Caco-2 (cell line): Measurements from ENCODE around the gene RPRD1A. TPM values are rescaled to one million over a fixed set of nuclear protein-coding genes. Genes with fewer than 3 reads are reported as not detected.
"Not testable (repeated sequence)": the region's sequence is repeated elsewhere in the genome, so short reads cannot be mapped to it uniquely, and the experiment has no call there.

Experiments used
- BruUV-seq: library from RNA; stranded (reverse); fragments of 400-500 nt; replicated peaks from 2 replicates; lab custom pipeline; 2021; lab: Mats Ljungman, UMichigan
- CTCF ChIA-PET: fragments of 300-600 bp; sonication (Branson Sonifier 250); formaldehyde crosslinking; loops from one replicate; lab custom pipeline; 2022; ENCODE audit warnings: antibody characterized with exemption; lab: Charles Lee
- POLR2A ChIA-PET: fragments of 300-600 bp; sonication (Branson Sonifier 250); formaldehyde crosslinking; loops from one replicate; lab custom pipeline; 2022; ENCODE audit warnings: antibody characterized with exemption; lab: Charles Lee
- DNase-seq, 2 experiments: peaks; one replicate each; pipeline versions ENCODE4 v3.0.0 to v3.0.0-alpha.2; 2020 to 2022
- H3K27me3 ChIP-seq: replicated peaks from 2 replicates; pipeline ENCODE4 v1.6.0; 2011; ENCODE audit warnings: low read length; ENCODE audit not compliant: control insufficient read depth, insufficient read depth
- H3K36me3 ChIP-seq: 2 replicates; pipeline ENCODE4 v1.5.1; 2011; ENCODE audit warnings: low read length; ENCODE audit not compliant: control insufficient read depth, insufficient read depth
- H3K4me1 ChIP-seq: fragments of 250-450 bp; sonication (Bioruptor Pico); 2 replicates; pipeline ENCODE4 v1.5.1; 2020; ENCODE audit warnings: mild to moderate bottlenecking
- H3K4me3 ChIP-seq: 2 replicates; pipeline ENCODE4 v1.5.1; 2011; ENCODE audit warnings: low read depth, mild to moderate bottlenecking, control low read depth, low read length
- H3K9me3 ChIP-seq: fragments of 250-450 bp; sonication (Bioruptor Pico); 2 replicates; pipeline ENCODE4 v1.5.1; 2020; ENCODE audit warnings: mild to moderate bottlenecking, moderate library complexity
- H3K27ac Mint-ChIP-seq: one replicate; pipeline ENCODE4 v1.8.0; 2022; ENCODE audit warnings: mixed read lengths; ENCODE audit not compliant: unreplicated experiment
- H3K27me3 Mint-ChIP-seq: one replicate; pipeline ENCODE4 v1.8.0; 2022; ENCODE audit warnings: mixed read lengths; ENCODE audit not compliant: insufficient read depth, unreplicated experiment
- H3K36me3 Mint-ChIP-seq: one replicate; pipeline ENCODE4 v1.8.0; 2022; ENCODE audit warnings: mild to moderate bottlenecking, mixed read lengths; ENCODE audit not compliant: insufficient read depth, unreplicated experiment
- H3K4me1 Mint-ChIP-seq: one replicate; pipeline ENCODE4 v1.8.0; 2022; ENCODE audit warnings: low read depth, mixed read lengths; ENCODE audit not compliant: unreplicated experiment
- H3K4me3 Mint-ChIP-seq: one replicate; pipeline ENCODE4 v1.8.0; 2022; ENCODE audit warnings: mild to moderate bottlenecking, moderate library complexity, mixed read lengths; ENCODE audit not compliant: unreplicated experiment
- H3K9me3 Mint-ChIP-seq: one replicate; pipeline ENCODE4 v1.8.0; 2022; ENCODE audit warnings: mixed read lengths; ENCODE audit not compliant: unreplicated experiment
- CTCF ChIP-seq, 2 experiments: fragments of 200-600 bp in 1 of 2; IDR thresholded peaks; 1 replicate in 1 of 2; 2 replicates in 1 of 2; pipeline versions ENCODE4 v1.5.1 to v1.8.0; 2011 to 2022; ENCODE audit warnings: antibody characterized with exemption in 1 of 2, control low read depth in 1 of 2, inconsistent platforms in 1 of 2, low read depth in 1 of 2, low read length in 1 of 2, mild to moderate bottlenecking in 1 of 2, moderate library complexity in 1 of 2; ENCODE audit not compliant: insufficient read depth in 1 of 2, severe bottlenecking in 1 of 2, unreplicated experiment in 1 of 2
- intact Hi-C: fragments of 100-400 bp; cut with micrococcal nuclease; formaldehyde crosslinking; loops from one replicate; pipeline ENCODE4 v1.10.0; 2022; ENCODE audit not compliant: unreplicated experiment
- total RNA-seq: library from RNA; stranded (reverse); gene quantifications from 2 replicates; pipeline ENCODE4 v1.2.3, GENCODE V29; 2022

Gene RPRD1A
- total RNA-seq, 1 experiment from 2014 or later = 18.9 TPM

- Mint-ChIP-seq H3K4me1 (no peaks in the 10 kb centered on the region), H3K9me3 (peaks cover 10% of the 10 kb centered on the region), H3K36me3 (no peaks in the 10 kb centered on the region), H3K4me3 (no peak overlapping the region), H3K27ac (no peak overlapping the region), H3K27me3 (peaks cover 3% of the 10 kb centered on the region)
- no peak for DNase-seq
- no peak overlapping the region for H3K4me3 ChIP-seq
- POLR2A ChIA-PET = no interaction called here
- CTCF ChIA-PET = no interaction called here
- no peak for TF ChIP-seq CTCF (IDR thresholded peaks at IDR 0.05; ENCODE audit: insufficient read depth in 1 of 2, low read depth in 1 of 2, low read length in 1 of 2, severe bottlenecking in 1 of 2, unreplicated experiment in 1 of 2)
- H3K9me3 ChIP-seq = no peaks in the 10 kb centered on the region
- H3K36me3 ChIP-seq = no peaks in the 10 kb centered on the region
- BruUV-seq = no TSS peak
- intact Hi-C loops = no loop called here
- no peaks in the 10 kb centered on the region for H3K27me3 ChIP-seq
- H3K4me1 ChIP-seq = no peaks in the 10 kb centered on the region
Observed at GRCh38 chr18:36085195-36085594, 17.8 kb upstream of the RPRD1A start.

- CTCF ChIA-PET = no interaction called here
- H3K4me1 Mint-ChIP-seq = no peaks in the 10 kb centered on the region
- Histone ChIP-seq H3K36me3 (no peaks in the 10 kb centered on the region), H3K4me3 (no peak overlapping the region), H3K9me3 (no peaks in the 10 kb centered on the region), H3K4me1 (no peaks in the 10 kb centered on the region), H3K27me3 (no peaks in the 10 kb centered on the region)
- intact Hi-C loops = no loop called here
- DNase-seq = no peak
- POLR2A ChIA-PET = interaction anchor here (0.6 kb wide), 1 partner anchor 265 kb away, joined by 5 read pairs; no protein-coding TSS in a partner anchor
- no peak overlapping the region for H3K27ac Mint-ChIP-seq
- BruUV-seq = no TSS peak
- no peak overlapping the region for H3K4me3 Mint-ChIP-seq
- peaks cover 10% of the 10 kb centered on the region for H3K9me3 Mint-ChIP-seq
- H3K36me3 Mint-ChIP-seq = no peaks in the 10 kb centered on the region
- TF ChIP-seq CTCF (IDR thresholded peaks at IDR 0.05; ENCODE audit: insufficient read depth in 1 of 2, low read depth in 1 of 2, low read length in 1 of 2, severe bottlenecking in 1 of 2, unreplicated experiment in 1 of 2) = no peak
- peaks cover 3% of the 10 kb centered on the region for H3K27me3 Mint-ChIP-seq
Observed at GRCh38 chr18:36083729-36084128, 16.4 kb upstream of the RPRD1A start.

GRCh38 chr18:36081118-36081517 is 13.8 kb upstream of the RPRD1A start:
- H3K36me3 ChIP-seq, H3K4me1 ChIP-seq, H3K27me3 Mint-ChIP-seq, H3K36me3 Mint-ChIP-seq, H3K4me3 Mint-ChIP-seq, BruUV-seq, intact Hi-C loops, H3K4me3 ChIP-seq, H3K4me1 Mint-ChIP-seq, POLR2A ChIA-PET, H3K9me3 ChIP-seq, H3K9me3 Mint-ChIP-seq, H3K27ac Mint-ChIP-seq, H3K27me3 ChIP-seq, DNase-seq, CTCF ChIA-PET: not testable (repeated sequence)
